DOHH2 (cell line): ENCODE measurements around the gene RNF123.
A peak's percentile ranks its signal among the peaks of the same experiment; 100 is the strongest.

ENCODE experiments used
- H3F3A ChIP-seq: fragments of 200-600 bp; sonication (generic), shearing (Covaris generic); 2 replicates; pipeline ENCODE4 v1.6.0; 2016; ENCODE audit warnings: antibody characterized with exemption, mild to moderate bottlenecking; ENCODE audit not compliant: control insufficient read depth, insufficient read depth
- H3K27ac ChIP-seq: fragments of 200-600 bp; sonication (generic); 2 replicates; pipeline ENCODE4 v1.5.1; 2014; ENCODE audit warnings: low read depth, mild to moderate bottlenecking, low read length, moderate library complexity
- H3K27me3 ChIP-seq: fragments of 200-600 bp; sonication (generic); 2 replicates; pipeline ENCODE4 v1.6.1; 2014; ENCODE audit warnings: mild to moderate bottlenecking, low read length, mixed read lengths; ENCODE audit not compliant: control insufficient read depth
- H3K36me3 ChIP-seq: fragments of 200-600 bp; sonication (generic); 2 replicates; pipeline ENCODE4 v1.6.1; 2014; ENCODE audit warnings: mild to moderate bottlenecking, low read length, moderate library complexity, mixed read lengths; ENCODE audit not compliant: control insufficient read depth
- H3K4me1 ChIP-seq: fragments of 200-600 bp; sonication (generic); 2 replicates; pipeline ENCODE4 v1.6.1; 2014; ENCODE audit warnings: mild to moderate bottlenecking, low read length, mixed read lengths; ENCODE audit not compliant: control insufficient read depth
- H3K4me2 ChIP-seq: fragments of 200-600 bp; sonication (generic); 2 replicates; pipeline ENCODE4 v1.6.0; 2014; ENCODE audit warnings: mild to moderate bottlenecking, low read length, moderate library complexity
- H3K4me3 ChIP-seq: fragments of 200-600 bp; sonication (generic); 2 replicates; pipeline ENCODE4 v1.5.1; 2014; ENCODE audit warnings: mild to moderate bottlenecking, low read length, mixed read lengths
- H3K79me2 ChIP-seq: fragments of 200-600 bp; sonication (generic); 2 replicates; pipeline ENCODE4 v1.6.1; 2014; ENCODE audit warnings: mild to moderate bottlenecking, low read length, mixed read lengths; ENCODE audit not compliant: control insufficient read depth
- H3K9me2 ChIP-seq: fragments of 200-600 bp; sonication (generic); replicated peaks from 2 replicates; pipeline ENCODE4 v1.6.1; 2014; ENCODE audit warnings: mild to moderate bottlenecking, low read length, mixed read lengths; ENCODE audit not compliant: control insufficient read depth
- H3K9me3 ChIP-seq: fragments of 200-600 bp; sonication (generic); 2 replicates; pipeline ENCODE4 v1.6.1; 2014; ENCODE audit warnings: antibody characterized with exemption, low read length, mixed read lengths; ENCODE audit not compliant: control insufficient read depth, insufficient read depth
- H4K20me1 ChIP-seq: fragments of 200-600 bp; sonication (generic); 2 replicates; pipeline ENCODE4 v1.6.0; 2014; ENCODE audit warnings: low read depth, mild to moderate bottlenecking, antibody characterized with exemption, low read length, moderate library complexity; ENCODE audit not compliant: control insufficient read depth, insufficient read depth
- EZH2phosphoT487 ChIP-seq: fragments of 200-600 bp; sonication (generic); IDR thresholded peaks from 2 replicates; pipeline ENCODE4 v1.6.1; 2017; ENCODE audit warnings: borderline replicate concordance, mild to moderate bottlenecking, antibody characterized with exemption, low read length, moderate library complexity, mixed read lengths
- TF ChIP-seq, protein P1 (sequence below): fragments of 200-600 bp; sonication (generic); IDR thresholded peaks from one replicate; pipeline ENCODE4 v1.5.1; 2014; ENCODE audit warnings: antibody characterized with exemption, mild to moderate bottlenecking, low read depth, low read length; ENCODE audit not compliant: poor library complexity, severe bottlenecking

The RNF123 gene

DNA sequence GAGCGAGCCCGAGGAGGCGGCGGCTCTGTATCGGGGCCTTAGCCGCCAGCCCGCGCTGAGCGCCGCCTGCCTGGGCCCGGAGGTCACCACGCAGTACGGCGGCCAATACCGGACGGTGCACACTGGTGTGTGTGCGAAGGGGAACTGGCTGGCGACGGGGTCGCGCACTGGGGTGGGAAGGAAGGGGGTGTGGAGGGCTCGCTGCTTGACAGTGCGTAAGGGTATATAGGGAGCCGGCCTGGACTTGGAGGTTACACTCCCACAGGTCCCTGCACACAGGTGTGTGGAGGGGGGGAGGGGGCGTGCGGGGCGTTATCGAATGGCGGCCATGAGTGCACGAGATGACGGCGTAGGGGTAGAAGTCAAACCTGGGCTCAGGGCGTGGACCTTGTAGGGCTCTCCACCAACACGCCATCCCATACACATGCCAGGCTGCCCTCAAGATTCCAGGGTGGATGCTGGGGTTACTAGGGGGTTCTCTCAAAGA lies 14.8 kb upstream of the RNF123 start:
- H3F3A ChIP-seq: peaks cover 5% of the 10 kb centered on the region
- no peaks in the 10 kb centered on the region for H3K9me2 ChIP-seq
- H3K4me2 ChIP-seq: peak overlapping the region; percentile 87
- no peaks in the 10 kb centered on the region for H3K27me3 ChIP-seq
- TF ChIP-seq, protein P1, sequence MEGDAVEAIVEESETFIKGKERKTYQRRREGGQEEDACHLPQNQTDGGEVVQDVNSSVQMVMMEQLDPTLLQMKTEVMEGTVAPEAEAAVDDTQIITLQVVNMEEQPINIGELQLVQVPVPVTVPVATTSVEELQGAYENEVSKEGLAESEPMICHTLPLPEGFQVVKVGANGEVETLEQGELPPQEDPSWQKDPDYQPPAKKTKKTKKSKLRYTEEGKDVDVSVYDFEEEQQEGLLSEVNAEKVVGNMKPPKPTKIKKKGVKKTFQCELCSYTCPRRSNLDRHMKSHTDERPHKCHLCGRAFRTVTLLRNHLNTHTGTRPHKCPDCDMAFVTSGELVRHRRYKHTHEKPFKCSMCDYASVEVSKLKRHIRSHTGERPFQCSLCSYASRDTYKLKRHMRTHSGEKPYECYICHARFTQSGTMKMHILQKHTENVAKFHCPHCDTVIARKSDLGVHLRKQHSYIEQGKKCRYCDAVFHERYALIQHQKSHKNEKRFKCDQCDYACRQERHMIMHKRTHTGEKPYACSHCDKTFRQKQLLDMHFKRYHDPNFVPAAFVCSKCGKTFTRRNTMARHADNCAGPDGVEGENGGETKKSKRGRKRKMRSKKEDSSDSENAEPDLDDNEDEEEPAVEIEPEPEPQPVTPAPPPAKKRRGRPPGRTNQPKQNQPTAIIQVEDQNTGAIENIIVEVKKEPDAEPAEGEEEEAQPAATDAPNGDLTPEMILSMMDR: no peak
- TF ChIP-seq EZH2phosphoT487: no peak
- H3K4me3 ChIP-seq: peak overlapping the region; percentile 87
- H3K36me3 ChIP-seq: peaks cover 51% of the 10 kb centered on the region
- peaks cover 31% of the 10 kb centered on the region for H3K79me2 ChIP-seq
- H3K27ac ChIP-seq: peak overlapping the region; percentile 85; the same call in 1 of the 2 replicates
- no peaks in the 10 kb centered on the region for H3K9me3 ChIP-seq
- H4K20me1 ChIP-seq: 0 out of 2 replicates have a peak, but pooled peaks cover 3% of the 10 kb centered on the region
- peaks cover 18% of the 10 kb centered on the region for H3K4me1 ChIP-seq

DNA sequence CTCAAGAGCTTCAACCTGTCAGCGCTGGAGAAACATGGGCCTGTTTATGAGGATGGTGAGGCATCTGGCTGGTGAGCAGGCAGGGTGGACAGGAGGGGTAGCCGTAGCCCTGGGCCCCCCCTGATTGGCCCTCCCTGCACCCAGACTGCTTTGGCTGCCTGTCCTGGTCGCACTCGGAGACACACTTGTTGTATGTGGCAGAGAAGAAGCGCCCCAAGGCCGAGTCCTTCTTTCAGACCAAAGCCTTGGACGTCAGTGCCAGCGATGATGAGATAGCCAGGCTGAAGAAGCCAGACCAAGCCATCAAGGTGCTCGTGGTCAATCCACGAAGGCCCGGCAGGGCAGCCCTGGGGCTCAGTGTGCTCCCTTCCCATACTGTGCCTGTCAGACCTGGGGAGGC lies 13.4 kb upstream of the RNF123 start:
- Histone ChIP-seq H3K4me3 (no peak overlapping the region), H3K27ac (no peak overlapping the region), H4K20me1 (0 out of 2 replicates have a peak, but pooled peaks cover 3% of the 10 kb centered on the region), H3K27me3 (no peaks in the 10 kb centered on the region), H3K36me3 (peaks cover 64% of the 10 kb centered on the region), H3K9me3 (no peaks in the 10 kb centered on the region), H3K79me2 (peaks cover 31% of the 10 kb centered on the region), H3K4me2 (no peak overlapping the region), H3K9me2 (no peaks in the 10 kb centered on the region), H3F3A (peaks cover 5% of the 10 kb centered on the region), H3K4me1 (peaks cover 18% of the 10 kb centered on the region)
- TF ChIP-seq EZH2phosphoT487: no peak
- TF ChIP-seq, protein P1: no peak

DNA sequence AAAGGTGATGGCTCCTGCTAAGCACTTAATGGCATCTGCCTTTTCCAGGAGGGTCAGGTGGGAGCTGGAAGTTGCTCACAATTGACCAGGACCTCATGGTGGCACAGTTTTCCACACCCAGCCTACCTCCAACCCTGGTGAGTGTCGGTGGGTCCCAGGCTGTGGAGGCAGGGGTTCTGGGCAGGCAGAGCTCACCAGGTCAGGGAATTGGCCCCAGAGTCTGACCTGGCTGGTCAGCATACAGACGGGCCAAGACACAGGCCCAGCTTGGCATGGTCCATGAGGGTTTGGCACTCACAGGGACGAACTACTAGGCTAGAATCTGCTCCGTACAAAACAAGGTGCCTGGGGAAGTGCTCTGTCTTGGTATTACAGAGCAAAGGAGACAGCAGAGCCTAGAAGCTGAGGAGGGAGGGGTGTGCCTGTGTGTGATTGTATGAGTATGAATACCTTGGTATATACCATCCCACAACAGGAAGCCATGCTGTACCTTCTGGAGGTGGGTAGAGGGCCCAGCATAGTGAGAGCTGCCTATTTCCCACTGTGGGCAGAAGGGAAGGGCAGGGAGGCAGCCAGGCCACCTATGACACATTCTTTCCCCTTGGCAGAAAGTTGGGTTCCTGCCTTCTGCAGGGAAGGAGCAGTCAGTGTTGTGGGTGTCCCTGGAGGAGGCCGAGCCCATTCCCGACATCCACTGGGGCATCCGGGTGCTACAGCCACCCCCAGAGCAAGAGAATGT lies 8.7 kb upstream of the RNF123 start:
- TF ChIP-seq, protein P1: no peak
- TF ChIP-seq EZH2phosphoT487: no peak
- Histone ChIP-seq H3K4me1 (no peaks in the 10 kb centered on the region), H3K36me3 (peaks cover 80% of the 10 kb centered on the region), H3K79me2 (peaks cover 2% of the 10 kb centered on the region), H4K20me1 (0 out of 2 replicates have a peak, but pooled peaks cover 3% of the 10 kb centered on the region), H3K9me2 (no peaks in the 10 kb centered on the region), H3K9me3 (no peaks in the 10 kb centered on the region), H3K4me3 (no peak overlapping the region), H3K27ac (no peak overlapping the region), H3K4me2 (no peak overlapping the region), H3F3A (no peaks in the 10 kb centered on the region), H3K27me3 (no peaks in the 10 kb centered on the region)
